H9 (cell line): Measurements from ENCODE around the gene PRDM2. TPM values are rescaled to one million over a fixed set of nuclear protein-coding genes. Genes with fewer than 3 reads are reported as not detected.

Source experiments
- DNase-seq: peaks from one replicate; pipeline ENCODE4 v3.0.0-alpha.2; 2017
- H2AFZ ChIP-seq: one replicate; pipeline ENCODE4 v1.6.1; 2013; ENCODE audit warnings: mild to moderate bottlenecking, low read length, control low read depth, moderate library complexity
- H2AK5ac ChIP-seq: 2 replicates; pipeline ENCODE4 v1.6.1; 2013; ENCODE audit warnings: low read length, control low read depth, mixed read lengths; ENCODE audit not compliant: insufficient read length
- H2BK120ac ChIP-seq: one replicate; pipeline ENCODE4 v1.6.1; 2013; ENCODE audit warnings: low read depth, mild to moderate bottlenecking, low read length, control low read depth, inconsistent platforms; ENCODE audit not compliant: poor library complexity, severe bottlenecking
- H2BK12ac ChIP-seq: 2 replicates; pipeline ENCODE4 v1.6.1; 2013; ENCODE audit warnings: low read length, control low read depth, mixed read lengths, low read depth; ENCODE audit not compliant: insufficient read length
- H2BK15ac ChIP-seq: 2 replicates; pipeline ENCODE4 v1.6.1; 2013; ENCODE audit warnings: low read depth, low read length, control low read depth
- H2BK20ac ChIP-seq: one replicate; pipeline ENCODE4 v1.6.1; 2013; ENCODE audit warnings: low read depth, mild to moderate bottlenecking, low read length, control low read depth, inconsistent platforms; ENCODE audit not compliant: poor library complexity, severe bottlenecking
- H2BK5ac ChIP-seq: 2 replicates; pipeline ENCODE4 v1.6.1; 2013; ENCODE audit warnings: low read length, control low read depth, mixed read lengths; ENCODE audit not compliant: insufficient read length
- H3K14ac ChIP-seq: 2 replicates; pipeline ENCODE4 v1.6.1; 2013; ENCODE audit warnings: low read length, control low read depth; ENCODE audit not compliant: insufficient read depth
- H3K18ac ChIP-seq: 2 replicates; pipeline ENCODE4 v1.6.1; 2013; ENCODE audit warnings: low read depth, mild to moderate bottlenecking, mixed read lengths, low read length, control low read depth; ENCODE audit not compliant: insufficient read length
- H3K23ac ChIP-seq: 2 replicates; pipeline ENCODE4 v1.6.1; 2013; ENCODE audit warnings: low read length, control low read depth, mixed read lengths, low read depth; ENCODE audit not compliant: insufficient read length
- H3K23me2 ChIP-seq: 2 replicates; pipeline ENCODE4 v1.6.1; 2013; ENCODE audit warnings: low read depth, mild to moderate bottlenecking, mixed read lengths, low read length, control low read depth; ENCODE audit not compliant: insufficient read length, poor library complexity, severe bottlenecking
- H3K27ac ChIP-seq: 2 replicates; pipeline ENCODE4 v1.5.1; 2013; ENCODE audit warnings: low read length, control low read depth, mixed read lengths, low read depth; ENCODE audit not compliant: insufficient read length
- H3K27me3 ChIP-seq: 2 replicates; pipeline ENCODE4 v1.6.1; 2013; ENCODE audit warnings: low read length, control low read depth, inconsistent platforms; ENCODE audit not compliant: insufficient read depth
- H3K4ac ChIP-seq: 2 replicates; pipeline ENCODE4 v1.6.1; 2013; ENCODE audit warnings: low read depth, mild to moderate bottlenecking, control low read depth, inconsistent platforms, low read length, moderate library complexity
- H3K4me1 ChIP-seq: 2 replicates; pipeline ENCODE4 v1.6.1; 2013; ENCODE audit warnings: low read length, control low read depth, inconsistent platforms; ENCODE audit not compliant: insufficient read depth
- H3K4me2 ChIP-seq: 2 replicates; pipeline ENCODE4 v1.6.1; 2013; ENCODE audit warnings: low read length, control low read depth, mixed read lengths; ENCODE audit not compliant: insufficient read length, insufficient read depth
- H3K56ac ChIP-seq: 2 replicates; pipeline ENCODE4 v1.6.1; 2013; ENCODE audit warnings: low read depth, mild to moderate bottlenecking, mixed read lengths, low read length, control low read depth; ENCODE audit not compliant: insufficient read length
- H3K79me1 ChIP-seq: 2 replicates; pipeline ENCODE4 v1.6.1; 2013; ENCODE audit warnings: low read depth, mild to moderate bottlenecking, moderate library complexity, low read length, control low read depth, inconsistent platforms; ENCODE audit not compliant: insufficient read depth, poor library complexity, severe bottlenecking
- H3K79me2 ChIP-seq: 2 replicates; pipeline ENCODE4 v1.6.1; 2013; ENCODE audit warnings: low read length, control low read depth, inconsistent platforms; ENCODE audit not compliant: insufficient read depth
- H3K9ac ChIP-seq: 2 replicates; pipeline ENCODE4 v1.6.1; 2013; ENCODE audit warnings: low read length, control low read depth, mixed read lengths; ENCODE audit not compliant: insufficient read length; ENCODE audit errors: extremely low read depth
- H3K9me3 ChIP-seq: one replicate; pipeline ENCODE4 v1.6.1; 2013; ENCODE audit warnings: low read depth, low read length, inconsistent platforms; ENCODE audit not compliant: control insufficient read depth
- H3T11ph ChIP-seq: one replicate; pipeline ENCODE4 v1.6.1; 2013; ENCODE audit warnings: mild to moderate bottlenecking, low read length, control low read depth, inconsistent platforms
- H4K20me1 ChIP-seq: one replicate; pipeline ENCODE4 v1.6.1; 2013; ENCODE audit not compliant: control insufficient read depth, insufficient read length, insufficient read depth
- H4K5ac ChIP-seq: 2 replicates; pipeline ENCODE4 v1.6.1; 2013; ENCODE audit warnings: low read depth, mild to moderate bottlenecking, mixed read lengths, low read length, control low read depth; ENCODE audit not compliant: insufficient read length
- H4K8ac ChIP-seq: replicated peaks from 2 replicates; pipeline ENCODE4 v1.6.1; 2013; ENCODE audit warnings: low read length, control low read depth, mixed read lengths, low read depth; ENCODE audit not compliant: insufficient read length
- H4K91ac ChIP-seq: 2 replicates; pipeline ENCODE4 v1.6.1; 2013; ENCODE audit warnings: low read depth, mild to moderate bottlenecking, moderate library complexity, mixed read lengths, low read length, control low read depth; ENCODE audit not compliant: insufficient read length
- H3K27ac Mint-ChIP-seq, 3 experiments: 2 replicates in 2 of 3; 3 replicates in 1 of 3; pipeline ENCODE4 v1.8.0; 2020 to 2021; ENCODE audit warnings: mixed read lengths in 3 of 3, mild to moderate bottlenecking in 1 of 3, moderate library complexity in 1 of 3
- H3K27me3 Mint-ChIP-seq: 2 replicates; pipeline ENCODE4 v1.8.0; 2021; ENCODE audit warnings: low read depth, mild to moderate bottlenecking, moderate library complexity, mixed read lengths
- H3K36me3 Mint-ChIP-seq, 3 experiments: 2 replicates in 2 of 3; 3 replicates in 1 of 3; pipeline ENCODE4 v1.8.0; 2020 to 2021; ENCODE audit warnings: low read depth in 3 of 3, mixed read lengths in 3 of 3; ENCODE audit not compliant: insufficient read depth in 1 of 3
- H3K4me1 Mint-ChIP-seq, 2 experiments: 2 replicates each; pipeline ENCODE4 v1.8.0; 2020; ENCODE audit warnings: mixed read lengths in 2 of 2
- H3K4me3 Mint-ChIP-seq, 2 experiments: 2 replicates in 1 of 2; 3 replicates in 1 of 2; pipeline ENCODE4 v1.8.0; 2020 to 2021; ENCODE audit warnings: mild to moderate bottlenecking in 2 of 2, mixed read lengths in 2 of 2, moderate library complexity in 1 of 2
- H3K9me3 Mint-ChIP-seq, 2 experiments: 2 replicates in 1 of 2; 3 replicates in 1 of 2; pipeline ENCODE4 v1.8.0; 2020; ENCODE audit warnings: mild to moderate bottlenecking in 2 of 2, mixed read lengths in 2 of 2, moderate library complexity in 1 of 2
- CTCF ChIP-seq: fragments of 200-600 bp; sonication (generic); conservative IDR thresholded peaks from 3 replicates; pipeline ENCODE4 v1.8.0; 2021; ENCODE audit warnings: antibody characterized with exemption, mild to moderate bottlenecking
- WGBS: extraction: QIAGEN DNeasy Blood & Tissue Kit; methylation state at CpG from one replicate; pipeline ENCODE4 v1.1.7; 2013; ENCODE audit warnings: missing lambda C conversion rate, low lambda C conversion rate, mixed read lengths; ENCODE audit not compliant: insufficient read length; ENCODE audit errors: extremely low coverage; 5-methylcytosine and 5-hydroxymethylcytosine counted together
- total RNA-seq: library from RNA; stranded (reverse); gene quantifications from 2 replicates; pipeline ENCODE4 v1.2.1, GENCODE V29; 2021

Gene PRDM2
- total RNA-seq, 1 experiment from 2014 or later = 24.5 TPM

DNA sequence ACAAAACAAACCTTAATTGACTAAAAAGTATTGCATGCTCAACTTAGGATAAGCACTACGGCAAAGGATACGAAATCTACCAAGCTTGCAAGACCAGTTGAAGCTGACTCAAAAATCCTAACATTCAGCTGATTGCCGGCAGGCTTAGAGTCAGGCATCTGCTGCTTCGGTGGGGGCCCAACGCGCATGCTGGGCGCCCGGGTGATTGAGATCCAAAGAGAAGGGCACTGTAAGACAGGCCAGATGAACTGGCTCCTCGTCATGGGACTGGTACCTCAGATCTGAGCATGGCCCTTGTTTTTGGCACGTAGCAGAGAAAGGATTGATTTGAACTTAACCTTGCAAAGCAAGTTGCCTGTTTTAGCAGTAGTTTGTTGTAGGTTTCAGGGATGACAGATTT is 86.6 kb downstream of the PRDM2 start:
- H3T11ph ChIP-seq = no peak overlapping the region
- no peak overlapping the region for H3K14ac ChIP-seq
- no peak overlapping the region for H2BK120ac ChIP-seq
- no peaks in the 10 kb centered on the region for H3K79me2 ChIP-seq
- H3K23ac ChIP-seq = no peak overlapping the region
- no peak overlapping the region for H3K56ac ChIP-seq
- no peaks in the 10 kb centered on the region for H3K79me1 ChIP-seq
- H3K27ac Mint-ChIP-seq = no peak overlapping the region
- H2AFZ ChIP-seq = no peak overlapping the region
- no peak overlapping the region for H3K9ac ChIP-seq
- H2BK12ac ChIP-seq = no peak overlapping the region
- H2AK5ac ChIP-seq = no peak overlapping the region
- peaks cover 2 to 14% (median 11%) of the 10 kb centered on the region in 3 experiments; a peak in 6 of 7 replicates for H3K36me3 Mint-ChIP-seq
- no peaks in the 10 kb centered on the region for H3K27me3 Mint-ChIP-seq
- H3K9me3 Mint-ChIP-seq = no peaks in the 10 kb centered on the region
- H3K4me1 ChIP-seq = peaks cover 12% of the 10 kb centered on the region
- no peak overlapping the region for H3K4me2 ChIP-seq
- no peak for TF ChIP-seq CTCF
- peaks cover 18 to 33% of the 10 kb centered on the region in 2 experiments for H3K4me1 Mint-ChIP-seq
- H3K27me3 ChIP-seq = no peaks in the 10 kb centered on the region
- H3K18ac ChIP-seq = no peak overlapping the region
- H3K27ac ChIP-seq = no peak overlapping the region
- H3K4me3 Mint-ChIP-seq = no peak overlapping the region
- no peaks in the 10 kb centered on the region for H3K23me2 ChIP-seq
- H4K20me1 ChIP-seq = no peaks in the 10 kb centered on the region
- no peak overlapping the region for H4K8ac ChIP-seq
- H4K5ac ChIP-seq = no peak overlapping the region
- no peak overlapping the region for H2BK20ac ChIP-seq
- H3K9me3 ChIP-seq = no peaks in the 10 kb centered on the region
- DNase-seq = no peak
- no peak overlapping the region for H2BK5ac ChIP-seq
- no peak overlapping the region for H3K4ac ChIP-seq
- H2BK15ac ChIP-seq = no peak overlapping the region
- H4K91ac ChIP-seq = no peak overlapping the region
- WGBS = no CpG with 5 or more reads among the region's 10 CpGs
